ENCODE results near the gene CWH43. TPM values are rescaled to one million over a fixed set of nuclear protein-coding genes. Genes with fewer than 3 reads are reported as not detected.

The CWH43 gene
- polyA plus RNA-seq, 1 of the 3 experiments (the other 2 are of a cell fraction): not detected

- Histone ChIP-seq H3K9ac (no peak overlapping the region), H3K4me1 (ENCODE audit: control insufficient read depth in 1 of 2, insufficient read depth in 2 of 2, low read depth in 1 of 2, low read length in 1 of 2) (no peaks in the 10 kb centered on the region; a peak in 1 of 4 replicates), H3K9me2 (no peaks in the 10 kb centered on the region), H3K4me2 (no peak overlapping the region), H4K20me1 (ENCODE audit: insufficient read depth) (no peaks in the 10 kb centered on the region), H3F3A (replicated peaks; ENCODE audit: insufficient read depth) (no peaks in the 10 kb centered on the region), H3K36me3 (replicated peaks in 1 of 2; ENCODE audit: control insufficient read depth in 1 of 2, insufficient read depth in 2 of 2, low read length in 1 of 2) (no peaks in the 10 kb centered on the region), H3K9me3 (no peaks in the 10 kb centered on the region), H3K27ac (ENCODE audit: low read depth in 2 of 2, low read length in 1 of 2) (no peak overlapping the region), H3K79me2 (ENCODE audit: insufficient read depth) (no peaks in the 10 kb centered on the region), H3K27me3 (ENCODE audit: insufficient read depth) (no peaks in the 10 kb centered on the region), H2AFZ (ENCODE audit: low read depth) (no peak overlapping the region), H3K4me3 (ENCODE audit: low read depth in 2 of 2, low read length in 1 of 2) (no peak overlapping the region)
- ChIA-PET POLR2A (no interaction called here), CTCF (no interaction called here)
- no peak for TF ChIP-seq TAF1 (IDR thresholded peaks at IDR 0.05; ENCODE audit: borderline replicate concordance, low read depth, low read length)
- no peak for TF ChIP-seq FOXJ3 (CRISPR knock-in tag; IDR thresholded peaks at IDR 0.05)
- TF ChIP-seq NRF1 (IDR thresholded peaks at IDR 0.05; ENCODE audit: low read depth, low read length): no peak
- TF ChIP-seq REST (IDR thresholded peaks at IDR 0.05; ENCODE audit: low read depth, low read length): no peak
- TF ChIP-seq IRF3 (IDR thresholded peaks at IDR 0.05; ENCODE audit: low read depth, low read length): no peak
- TF ChIP-seq SMC3 (IDR thresholded peaks at IDR 0.05; ENCODE audit: low read depth, low read length): no peak
- TF ChIP-seq USF2 (IDR thresholded peaks at IDR 0.05; ENCODE audit: borderline replicate concordance, low read depth, low read length): no peak
- no peak for TF ChIP-seq GABPA (IDR thresholded peaks at IDR 0.05; ENCODE audit: low read depth)
- no peak for TF ChIP-seq USF1 (IDR thresholded peaks at IDR 0.05; ENCODE audit: borderline replicate concordance, low read depth)
- TF ChIP-seq GATA2 (CRISPR knock-in tag; IDR thresholded peaks at IDR 0.05): no peak
- TF ChIP-seq FOSL2 (IDR thresholded peaks at IDR 0.05; ENCODE audit: borderline replicate concordance, low read depth): no peak
- TF ChIP-seq YY1 (IDR thresholded peaks at IDR 0.05; ENCODE audit: low read depth): no peak
- TF ChIP-seq FOXM1 (IDR thresholded peaks at IDR 0.05; ENCODE audit: low read depth): no peak
- no peak for TF ChIP-seq RFX5 (IDR thresholded peaks at IDR 0.05; ENCODE audit: low read length)
- TF ChIP-seq TEAD4 (IDR thresholded peaks at IDR 0.05; ENCODE audit: borderline replicate concordance, insufficient read depth): no peak
- TF ChIP-seq EP300 (IDR thresholded peaks at IDR 0.05; ENCODE audit: borderline replicate concordance in 1 of 2, low read depth in 1 of 2, low read length in 1 of 2): no peak
- no peak for TF ChIP-seq PBX3 (IDR thresholded peaks at IDR 0.05)
- no peak for TF ChIP-seq EZH2phosphoT487 (IDR thresholded peaks at IDR 0.05; ENCODE audit: borderline replicate concordance, low read depth)
- no peak for DNase-seq
Measured at GRCh38 chr4:48967101-48967500, 19.0 kb upstream of the CWH43 start.
